Measurements from ENCODE around the gene CYSRT1. TPM values are rescaled to one million over a fixed set of nuclear protein-coding genes. Genes with fewer than 3 reads are reported as not detected.
A peak's percentile ranks its signal among the peaks of the same experiment; 100 is the strongest.

Gene CYSRT1
- total and polyA plus RNA-seq, 8 donors: 0.22 to 1.3 (median 0.60) TPM; not detected in 4

- TF ChIP-seq CTCF (IDR thresholded peaks at IDR 0.05): no peak
- no peak overlapping the region for H3K4me3 ChIP-seq
- peaks cover 10 to 13% (median 10%) of the 10 kb centered on the region in 3 donors for H3K36me3 ChIP-seq
- FAIRE-seq: no peak
- intact Hi-C loops (cut with DNase I): no loop called here
- H3K4me1 ChIP-seq: peaks cover 15 to 16% (median 16%) of the 10 kb centered on the region in 3 donors
- DNase-seq: no peak
- 92 to 98% methylated on average over 6 of the region's 6 CpGs for WGBS, 2 donors
- H3K27me3 ChIP-seq: no peaks in the 10 kb centered on the region
- H3K27ac ChIP-seq: no peak overlapping the region
- no peaks in the 10 kb centered on the region for H3K9me3 ChIP-seq
- ATAC-seq: no peak
Measured at GRCh38 chr9:137267933-137268355, 43.0 kb downstream of the CYSRT1 start.

GRCh38 chr9:137268538-137269201 lies 43.7 kb downstream of the CYSRT1 start:
- FAIRE-seq (no peak), ATAC-seq (peak in 1 of 4 donors; percentile 14), DNase-seq (peak in 1 of 6 donors; percentile 21)
- H3K9me3 ChIP-seq: no peaks in the 10 kb centered on the region
- no peak for TF ChIP-seq CTCF (IDR thresholded peaks at IDR 0.05)
- 64 to 66% methylated on average over 19 of the region's 19 CpGs for WGBS, 2 donors
- H3K4me1 ChIP-seq: peaks cover 15 to 16% (median 16%) of the 10 kb centered on the region in 3 donors
- peaks cover 11 to 13% (median 11%) of the 10 kb centered on the region in 3 donors for H3K36me3 ChIP-seq
- intact Hi-C loops (cut with DNase I): no loop called here
- H3K27me3 ChIP-seq: no peaks in the 10 kb centered on the region
- no peak overlapping the region for H3K4me3 ChIP-seq
- peak overlapping the region; percentile 18 to 74 (median 54) for H3K27ac ChIP-seq

- H3K9me3 ChIP-seq: no peaks in the 10 kb centered on the region
- no peak for TF ChIP-seq CTCF (IDR thresholded peaks at IDR 0.05)
- no peak for FAIRE-seq
- intact Hi-C loops (cut with DNase I): no loop called here
- ATAC-seq: peak; percentile 82 to 89 (median 88)
- no peak overlapping the region for H3K4me3 ChIP-seq
- no peaks in the 10 kb centered on the region for H3K27me3 ChIP-seq
- peak overlapping the region; percentile 18 to 74 (median 54) for H3K27ac ChIP-seq
- peak in 5 of 6 donors; percentile 58 to 72 (median 63) for DNase-seq
- WGBS, 2 donors: 12 to 18% methylated on average over 17 of the region's 17 CpGs
- peaks cover 11 to 12% (median 11%) of the 10 kb centered on the region in 3 donors for H3K36me3 ChIP-seq
- peaks cover 15 to 18% (median 16%) of the 10 kb centered on the region in 3 donors for H3K4me1 ChIP-seq
Measured at GRCh38 chr9:137269231-137269772, 44.3 kb downstream of the CYSRT1 start.

GRCh38 chr9:137270929-137271695 lies 46.1 kb downstream of the CYSRT1 start:
- DNase-seq: peak in 2 of 6 donors; percentile 20 to 21
- no peak for FAIRE-seq
- peaks cover 7 to 11% (median 11%) of the 10 kb centered on the region in 3 donors for H3K36me3 ChIP-seq
- H3K27ac ChIP-seq: no peak overlapping the region
- H3K9me3 ChIP-seq: no peaks in the 10 kb centered on the region
- no peak overlapping the region for H3K4me3 ChIP-seq
- TF ChIP-seq CTCF (IDR thresholded peaks at IDR 0.05): no peak
- intact Hi-C loops (cut with DNase I): loop anchor here in 1 of 3 donors (10.0 kb wide), 1 partner anchor 254 kb away; no protein-coding TSS in a partner anchor
- no peak for ATAC-seq
- H3K27me3 ChIP-seq: no peaks in the 10 kb centered on the region
- H3K4me1 ChIP-seq: peaks cover 15 to 19% (median 17%) of the 10 kb centered on the region in 3 donors
- WGBS, 2 donors: 89 to 93% methylated on average over 32 of the region's 32 CpGs

Data from pancreas (tissue), 10 donors.